K562 treated with DMSO at 1 percent for 24 hours (cell line): ENCODE data around the gene C11orf24. TPM values are rescaled to one million over a fixed set of nuclear protein-coding genes. Genes with fewer than 3 reads are reported as not detected.

ENCODE experiments used
- total RNA-seq: library from RNA; unstranded; fragments of 300-600 nt; gene quantifications from 2 replicates; pipeline ENCODE4 v1.2.3, GENCODE V29; 2022; ENCODE audit warnings: low read depth; ENCODE audit not compliant: insufficient read depth

C11orf24 gene
- 60.9 and 72.3 TPM in 2 replicates for total RNA-seq

GRCh38 chr11:68271781-68272608, at the start of gene C11orf24:
TSS of gene C11orf24 (minus strand) at chr11:68271973. CDS start at chr11:68263767, 8,206 bp downstream.

GRCh38 chr11:68312117-68312779, 40.5 kb upstream of the C11orf24 start, which contains the start of gene LRP5:
TSS of gene LRP5 (plus strand) at chr11:68312591. CDS start at chr11:68312715, 124 bp downstream.

DNA sequence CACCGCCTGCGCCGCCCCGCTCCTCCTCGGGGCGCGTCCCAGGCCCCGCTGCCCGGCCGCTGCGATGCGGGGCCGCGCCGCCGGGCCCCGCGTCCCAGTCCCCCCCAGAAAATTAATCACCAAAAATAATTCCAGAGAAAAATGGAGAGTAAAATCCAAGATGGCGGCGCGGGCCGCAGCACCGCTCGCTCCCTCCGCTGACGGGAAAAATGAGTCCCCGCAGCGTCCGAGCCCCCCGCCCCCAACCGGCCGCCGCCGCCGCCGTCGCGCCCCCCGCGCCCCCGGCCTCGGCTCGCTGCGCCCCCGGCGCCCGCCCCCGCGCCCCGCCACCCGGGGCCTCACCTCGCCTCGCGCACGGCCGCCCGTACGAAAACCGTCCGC, 58.6 kb downstream of the C11orf24 start, which contains the start of gene KMT5B:
KMT5B (minus strand) TSS at position 162 of the 381 bp plus-strand sequence. CDS start 23,220 bp downstream, outside the sequence.

Other genes with a start within 250 kb of the C11orf24 start
- 309 and 332 TPM in 2 replicates for gene NDUFS8, start 241.3 kb downstream of the C11orf24 start, total RNA-seq
- 110 and 131 TPM in 2 replicates for gene TCIRG1, start 232.9 kb downstream of the C11orf24 start, total RNA-seq
- 35.2 and 40.8 TPM in 2 replicates for gene CHKA, start 150.6 kb downstream of the C11orf24 start, total RNA-seq
- 8.6 and 12.2 TPM in 2 replicates for gene KMT5B, start 58.7 kb downstream of the C11orf24 start, total RNA-seq
- 43.4 and 57.9 TPM in 2 replicates for gene LRP5, start 40.6 kb upstream of the C11orf24 start, total RNA-seq
- gene PPP6R3, start 188.8 kb upstream of the C11orf24 start, total RNA-seq, result 50.9 and 58.7 TPM in 2 replicates